Adrenal gland (tissue), 5 donors: ENCODE results near the gene TENM4.

ENCODE experiments used
- CTCF ChIP-seq, 6 experiments: fragments of 450-650 bp in 4 of 6; fragments of 200-600 bp in 2 of 6; sonication (generic) in 1 of 6; IDR thresholded peaks; 1 replicate in 5 of 6; 2 replicates in 1 of 6; pipeline versions ENCODE4 v1.5.1 to v1.8.0; 2016 to 2021; ENCODE audit warnings: antibody characterized with exemption in 6 of 6, mild to moderate bottlenecking in 2 of 6, moderate library complexity in 1 of 6
- POLR2A ChIP-seq, 2 donors: fragments of 450-650 bp; IDR thresholded peaks; one replicate each; pipeline ENCODE4 v1.6.1; 2017; ENCODE audit warnings: antibody characterized with exemption in 2 of 2, mild to moderate bottlenecking in 2 of 2, moderate library complexity in 1 of 2
- donor health status: DM: no; HTN: no; CAD: no.

GRCh38 chr11:79147731-79148130, 293.1 kb downstream of the TENM4 start:
- TF ChIP-seq CTCF (IDR thresholded peaks at IDR 0.05): no peak
- TF ChIP-seq POLR2A (IDR thresholded peaks at IDR 0.05): no peak
